ENCODE results near the gene CFAP54.
"Not testable (repeated sequence)": the region's sequence is repeated elsewhere in the genome, so short reads cannot be mapped to it uniquely, and the experiment has no call there.

CFAP54 gene

GRCh38 chr12:96669786-96670185, 180.4 kb downstream of the CFAP54 start:
- no peak for FAIRE-seq
- no peak for DNase-seq (ENCODE audit: insufficient read length)
- TF ChIP-seq POLR2AphosphoS5 (IDR thresholded peaks at IDR 0.05; ENCODE audit: low read depth, low read length), result no peak
- no peak for TF ChIP-seq POLR2A (IDR thresholded peaks at IDR 0.05; ENCODE audit: low read depth, low read length)
- TF ChIP-seq TAF1 (IDR thresholded peaks at IDR 0.05; ENCODE audit: borderline replicate concordance, low read depth, low read length), result no peak

- TF ChIP-seq POLR2A (IDR thresholded peaks at IDR 0.05; ENCODE audit: low read depth, low read length) (no peak), TAF1 (IDR thresholded peaks at IDR 0.05; ENCODE audit: borderline replicate concordance, low read depth, low read length) (no peak), POLR2AphosphoS5 (IDR thresholded peaks at IDR 0.05; ENCODE audit: low read depth, low read length) (no peak)
- DNase-seq (ENCODE audit: insufficient read length), result no peak
- no peak for FAIRE-seq
Measured at GRCh38 chr12:96670334-96670899, 181.0 kb downstream of the CFAP54 start.

- DNase-seq (ENCODE audit: insufficient read length); FAIRE-seq: not testable (repeated sequence)
Measured at GRCh38 chr12:96675519-96675918, 186.1 kb downstream of the CFAP54 start.

GRCh38 chr12:96677363-96677762, 188.0 kb downstream of the CFAP54 start:
- FAIRE-seq (no peak), DNase-seq (ENCODE audit: insufficient read length) (no peak)
- TF ChIP-seq POLR2A (IDR thresholded peaks at IDR 0.05; ENCODE audit: low read depth, low read length), result no peak
- no peak for TF ChIP-seq POLR2AphosphoS5 (IDR thresholded peaks at IDR 0.05; ENCODE audit: low read depth, low read length)
- no peak for TF ChIP-seq TAF1 (IDR thresholded peaks at IDR 0.05; ENCODE audit: borderline replicate concordance, low read depth, low read length)

- FAIRE-seq, result no peak
- TF ChIP-seq POLR2AphosphoS5 (IDR thresholded peaks at IDR 0.05; ENCODE audit: low read depth, low read length), result no peak
- no peak for TF ChIP-seq POLR2A (IDR thresholded peaks at IDR 0.05; ENCODE audit: low read depth, low read length)
- DNase-seq (ENCODE audit: insufficient read length), result no peak
Measured at GRCh38 chr12:96687719-96688118, 198.3 kb downstream of the CFAP54 start.

GRCh38 chr12:96698521-96698920, 209.1 kb downstream of the CFAP54 start:
- no peak for FAIRE-seq
- no peak for TF ChIP-seq POLR2A (IDR thresholded peaks at IDR 0.05; ENCODE audit: low read depth, low read length)
- no peak for TF ChIP-seq POLR2AphosphoS5 (IDR thresholded peaks at IDR 0.05; ENCODE audit: low read depth, low read length)
- TF ChIP-seq TAF1 (IDR thresholded peaks at IDR 0.05; ENCODE audit: borderline replicate concordance, low read depth, low read length), result no peak
- no peak for DNase-seq (ENCODE audit: insufficient read length)

GRCh38 chr12:96698965-96699364, 209.6 kb downstream of the CFAP54 start:
- TF ChIP-seq TAF1 (IDR thresholded peaks at IDR 0.05; ENCODE audit: borderline replicate concordance, low read depth, low read length), result no peak
- TF ChIP-seq POLR2A (IDR thresholded peaks at IDR 0.05; ENCODE audit: low read depth, low read length), result no peak
- TF ChIP-seq POLR2AphosphoS5 (IDR thresholded peaks at IDR 0.05; ENCODE audit: low read depth, low read length), result no peak
- DNase-seq (ENCODE audit: insufficient read length) (no peak), FAIRE-seq (no peak)

- FAIRE-seq (no peak), DNase-seq (ENCODE audit: insufficient read length) (no peak)
- TF ChIP-seq POLR2AphosphoS5 (IDR thresholded peaks at IDR 0.05; ENCODE audit: low read depth, low read length), result no peak
- no peak for TF ChIP-seq POLR2A (IDR thresholded peaks at IDR 0.05; ENCODE audit: low read depth, low read length)
- no peak for TF ChIP-seq TAF1 (IDR thresholded peaks at IDR 0.05; ENCODE audit: borderline replicate concordance, low read depth, low read length)
Measured at GRCh38 chr12:96701856-96702255, 212.5 kb downstream of the CFAP54 start.

GRCh38 chr12:96710127-96710745, 220.9 kb downstream of the CFAP54 start:
- TF ChIP-seq POLR2AphosphoS5 (IDR thresholded peaks at IDR 0.05; ENCODE audit: low read depth, low read length), result no peak
- TF ChIP-seq TAF1 (IDR thresholded peaks at IDR 0.05; ENCODE audit: borderline replicate concordance, low read depth, low read length), result no peak
- TF ChIP-seq POLR2A (IDR thresholded peaks at IDR 0.05; ENCODE audit: low read depth, low read length), result no peak
- no peak for FAIRE-seq

GRCh38 chr12:96711364-96711763, 222.0 kb downstream of the CFAP54 start:
- FAIRE-seq (no peak), DNase-seq (ENCODE audit: insufficient read length) (no peak)
- no peak for TF ChIP-seq POLR2AphosphoS5 (IDR thresholded peaks at IDR 0.05; ENCODE audit: low read depth, low read length)

More at GRCh38 chr12:96710127-96710745, 220.9 kb downstream of the CFAP54 start:
- no peak for DNase-seq (ENCODE audit: insufficient read length)

GRCh38 chr12:96714199-96714598, 224.8 kb downstream of the CFAP54 start:
- FAIRE-seq, result no peak
- DNase-seq (ENCODE audit: insufficient read length), result no peak
- TF ChIP-seq TAF1 (IDR thresholded peaks at IDR 0.05; ENCODE audit: borderline replicate concordance, low read depth, low read length), result no peak
- no peak for TF ChIP-seq POLR2A (IDR thresholded peaks at IDR 0.05; ENCODE audit: low read depth, low read length)
- TF ChIP-seq POLR2AphosphoS5 (IDR thresholded peaks at IDR 0.05; ENCODE audit: low read depth, low read length), result no peak

GRCh38 chr12:96719660-96720362, 230.4 kb downstream of the CFAP54 start:
- TF ChIP-seq TAF1 (IDR thresholded peaks at IDR 0.05; ENCODE audit: borderline replicate concordance, low read depth, low read length) (no peak), POLR2AphosphoS5 (IDR thresholded peaks at IDR 0.05; ENCODE audit: low read depth, low read length) (no peak), POLR2A (IDR thresholded peaks at IDR 0.05; ENCODE audit: low read depth, low read length) (no peak)
- FAIRE-seq (peak; percentile 81), DNase-seq (ENCODE audit: insufficient read length) (peak; percentile 10)
